PFSK-1 (cell line): ENCODE measurements around the gene PVALEF.

Experiments
- FOXP2 ChIP-seq: optimal IDR thresholded peaks from 2 replicates; pipeline ENCODE3; 2011; ENCODE audit warnings: borderline replicate concordance, control low read depth, inconsistent platforms; ENCODE audit not compliant: insufficient read depth; ENCODE audit errors: extremely low read length, extremely low read depth
- POLR2AphosphoS5 ChIP-seq: IDR thresholded peaks from 2 replicates; pipeline ENCODE4 v1.6.1; 2012; ENCODE audit warnings: low read depth, mild to moderate bottlenecking, control low read depth, low read length, moderate library complexity
- REST ChIP-seq, 2 experiments: IDR thresholded peaks; 2 replicates each; pipeline versions ENCODE4 v1.6.1 to v1.8.0; 2011 to 2012; ENCODE audit warnings: low read depth in 2 of 2, low read length in 2 of 2, control low read depth in 1 of 2, inconsistent platforms in 1 of 2, mild to moderate bottlenecking in 1 of 2, moderate library complexity in 1 of 2; ENCODE audit not compliant: insufficient read depth in 1 of 2
- SIN3A ChIP-seq: IDR thresholded peaks from 2 replicates; pipeline ENCODE4 v1.6.1; 2012; ENCODE audit warnings: mild to moderate bottlenecking, low read length, moderate library complexity, borderline replicate concordance; ENCODE audit not compliant: insufficient read depth
- TAF1 ChIP-seq: IDR thresholded peaks from 2 replicates; pipeline ENCODE4 v1.6.1; 2012; ENCODE audit warnings: low read length, control low read depth, borderline replicate concordance; ENCODE audit not compliant: insufficient read depth

GRCh38 chr17:81131486-81132196 is 33.7 kb upstream of the PVALEF start:
- TF ChIP-seq POLR2AphosphoS5 (no peak), TAF1 (no peak), REST (IDR thresholded peaks at IDR 0.05; ENCODE audit: insufficient read depth in 1 of 2, low read depth in 2 of 2, low read length in 2 of 2) (no peak), SIN3A (no peak), FOXP2 (no peak)
